Loucy (cell line): Measurements from ENCODE around the gene MYO5B.

Source experiments
- H2AFZ ChIP-seq: fragments of 200-600 bp; sonication (generic); 2 replicates; pipeline ENCODE4 v1.6.0; 2016; ENCODE audit warnings: antibody characterized with exemption, mild to moderate bottlenecking, low read length, moderate library complexity
- H3F3A ChIP-seq: fragments of 200-600 bp; 2 replicates; pipeline ENCODE4 v1.6.0; 2016; ENCODE audit warnings: antibody characterized with exemption, low read depth, mild to moderate bottlenecking
- H3K27me3 ChIP-seq: fragments of 200-600 bp; sonication (generic); 2 replicates; pipeline ENCODE4 v1.6.1; 2014; ENCODE audit warnings: low read length, mild to moderate bottlenecking; ENCODE audit not compliant: insufficient read depth, poor library complexity, severe bottlenecking
- H3K36me3 ChIP-seq: fragments of 200-600 bp; sonication (generic); 2 replicates; pipeline ENCODE4 v1.6.1; 2016; ENCODE audit warnings: low read length; ENCODE audit not compliant: insufficient read depth
- H3K4me1 ChIP-seq: fragments of 200-600 bp; sonication (generic); 2 replicates; pipeline ENCODE4 v1.5.1; 2014; ENCODE audit warnings: low read length, mild to moderate bottlenecking; ENCODE audit not compliant: insufficient read depth, poor library complexity, severe bottlenecking
- H3K4me2 ChIP-seq: fragments of 200-600 bp; sonication (generic); 2 replicates; pipeline ENCODE4 v1.6.0; 2014; ENCODE audit warnings: antibody characterized with exemption, low read length, low read depth, mild to moderate bottlenecking; ENCODE audit not compliant: poor library complexity, severe bottlenecking
- H3K4me3 ChIP-seq: fragments of 200-600 bp; sonication (generic); 2 replicates; pipeline ENCODE4 v1.5.1; 2014; ENCODE audit warnings: low read length, mild to moderate bottlenecking, mixed read lengths; ENCODE audit not compliant: poor library complexity, severe bottlenecking
- H3K79me2 ChIP-seq: fragments of 200-600 bp; sonication (generic); 2 replicates; pipeline ENCODE4 v1.6.1; 2014; ENCODE audit warnings: low read length; ENCODE audit not compliant: insufficient read depth
- H3K9ac ChIP-seq: fragments of 200-600 bp; sonication (generic); 2 replicates; pipeline ENCODE4 v1.6.0; 2014; ENCODE audit warnings: mild to moderate bottlenecking, low read depth, low read length, moderate library complexity; ENCODE audit not compliant: poor library complexity, severe bottlenecking
- H3K9me2 ChIP-seq: fragments of 200-600 bp; sonication (generic); replicated peaks from 2 replicates; pipeline ENCODE4 v1.6.1; 2016; ENCODE audit warnings: low read depth, low read length, mixed read lengths
- H3K9me3 ChIP-seq: fragments of 200-600 bp; sonication (generic); 2 replicates; pipeline ENCODE4 v1.6.1; 2014; ENCODE audit warnings: mild to moderate bottlenecking, antibody characterized with exemption, low read length, low read depth; ENCODE audit not compliant: insufficient read depth
- H4K20me1 ChIP-seq: fragments of 200-600 bp; sonication (generic); 2 replicates; pipeline ENCODE4 v1.6.0; 2014; ENCODE audit warnings: antibody characterized with exemption, low read length, mild to moderate bottlenecking; ENCODE audit not compliant: insufficient read depth, poor library complexity, severe bottlenecking
- EZH2phosphoT487 ChIP-seq: fragments of 200-600 bp; IDR thresholded peaks from 2 replicates; pipeline ENCODE4 v1.6.1; 2018; ENCODE audit warnings: antibody characterized with exemption, mild to moderate bottlenecking, moderate library complexity, borderline replicate concordance
- TF ChIP-seq, protein P1 (sequence below): fragments of 200-600 bp; sonication (generic); conservative IDR thresholded peaks from 2 replicates; pipeline ENCODE4 v1.5.1; 2014; ENCODE audit warnings: mild to moderate bottlenecking, antibody characterized with exemption, low read length

The MYO5B gene

DNA sequence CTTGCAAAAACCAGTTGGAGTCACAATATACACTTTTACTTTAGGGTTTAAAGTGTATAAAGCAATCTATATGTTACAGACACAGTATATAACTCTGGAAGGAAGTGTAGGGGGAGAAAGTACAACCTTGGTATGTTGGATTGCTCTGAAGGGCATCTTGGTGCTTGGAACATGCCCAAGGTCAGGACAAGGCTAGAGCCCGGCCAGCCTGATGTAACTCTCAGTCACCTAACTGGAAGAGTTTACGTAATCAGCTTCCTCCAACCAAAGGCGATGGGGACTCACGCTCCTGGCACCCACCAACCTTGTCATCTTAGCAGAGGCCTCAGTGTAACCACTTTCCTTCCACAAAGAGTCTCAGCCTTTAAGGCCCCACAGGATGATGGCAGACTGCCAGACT, 200.5 kb downstream of the MYO5B start:
- H3K4me3 ChIP-seq, result no peak overlapping the region
- no peak overlapping the region for H2AFZ ChIP-seq
- H3F3A ChIP-seq, result no peaks in the 10 kb centered on the region
- H3K4me2 ChIP-seq, result no peak overlapping the region
- no peaks in the 10 kb centered on the region for H4K20me1 ChIP-seq
- TF ChIP-seq EZH2phosphoT487, result no peak
- TF ChIP-seq, protein P1, sequence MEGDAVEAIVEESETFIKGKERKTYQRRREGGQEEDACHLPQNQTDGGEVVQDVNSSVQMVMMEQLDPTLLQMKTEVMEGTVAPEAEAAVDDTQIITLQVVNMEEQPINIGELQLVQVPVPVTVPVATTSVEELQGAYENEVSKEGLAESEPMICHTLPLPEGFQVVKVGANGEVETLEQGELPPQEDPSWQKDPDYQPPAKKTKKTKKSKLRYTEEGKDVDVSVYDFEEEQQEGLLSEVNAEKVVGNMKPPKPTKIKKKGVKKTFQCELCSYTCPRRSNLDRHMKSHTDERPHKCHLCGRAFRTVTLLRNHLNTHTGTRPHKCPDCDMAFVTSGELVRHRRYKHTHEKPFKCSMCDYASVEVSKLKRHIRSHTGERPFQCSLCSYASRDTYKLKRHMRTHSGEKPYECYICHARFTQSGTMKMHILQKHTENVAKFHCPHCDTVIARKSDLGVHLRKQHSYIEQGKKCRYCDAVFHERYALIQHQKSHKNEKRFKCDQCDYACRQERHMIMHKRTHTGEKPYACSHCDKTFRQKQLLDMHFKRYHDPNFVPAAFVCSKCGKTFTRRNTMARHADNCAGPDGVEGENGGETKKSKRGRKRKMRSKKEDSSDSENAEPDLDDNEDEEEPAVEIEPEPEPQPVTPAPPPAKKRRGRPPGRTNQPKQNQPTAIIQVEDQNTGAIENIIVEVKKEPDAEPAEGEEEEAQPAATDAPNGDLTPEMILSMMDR, result no peak
- H3K4me1 ChIP-seq, result peaks cover 12% of the 10 kb centered on the region
- H3K9me2 ChIP-seq, result no peaks in the 10 kb centered on the region
- H3K9ac ChIP-seq, result no peak overlapping the region
- no peaks in the 10 kb centered on the region for H3K79me2 ChIP-seq
- H3K27me3 ChIP-seq, result no peaks in the 10 kb centered on the region
- H3K36me3 ChIP-seq, result no peaks in the 10 kb centered on the region
- no peaks in the 10 kb centered on the region for H3K9me3 ChIP-seq

DNA sequence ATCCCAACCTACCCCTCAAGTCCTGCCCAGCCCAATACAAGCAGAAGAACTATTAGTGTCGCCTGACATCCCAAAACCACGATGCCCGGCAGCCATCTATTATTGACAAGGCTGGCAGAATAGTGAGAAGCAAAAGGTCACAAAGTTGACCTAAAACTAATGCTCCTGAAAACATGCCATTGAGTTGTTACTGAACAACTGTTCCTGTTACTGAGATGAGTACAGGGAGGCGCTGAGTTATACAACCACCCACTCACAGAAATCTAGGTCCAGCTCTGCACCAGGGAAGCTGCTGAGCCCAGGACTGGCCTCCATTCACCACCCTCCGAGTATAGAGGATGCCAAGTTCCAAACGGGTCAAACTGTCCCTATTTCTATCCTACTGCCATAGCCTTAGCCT, 201.6 kb downstream of the MYO5B start:
- H2AFZ ChIP-seq, result no peak overlapping the region
- no peaks in the 10 kb centered on the region for H3K27me3 ChIP-seq
- TF ChIP-seq, protein P1, result no peak
- no peak for TF ChIP-seq EZH2phosphoT487
- no peak overlapping the region for H3K9ac ChIP-seq
- no peaks in the 10 kb centered on the region for H3K9me3 ChIP-seq
- no peaks in the 10 kb centered on the region for H4K20me1 ChIP-seq
- no peaks in the 10 kb centered on the region for H3K36me3 ChIP-seq
- peaks cover 24% of the 10 kb centered on the region for H3K4me1 ChIP-seq
- no peaks in the 10 kb centered on the region for H3K9me2 ChIP-seq
- H3K4me2 ChIP-seq, result no peak overlapping the region
- H3F3A ChIP-seq, result no peaks in the 10 kb centered on the region
- H3K4me3 ChIP-seq, result no peak overlapping the region
- no peaks in the 10 kb centered on the region for H3K79me2 ChIP-seq

DNA sequence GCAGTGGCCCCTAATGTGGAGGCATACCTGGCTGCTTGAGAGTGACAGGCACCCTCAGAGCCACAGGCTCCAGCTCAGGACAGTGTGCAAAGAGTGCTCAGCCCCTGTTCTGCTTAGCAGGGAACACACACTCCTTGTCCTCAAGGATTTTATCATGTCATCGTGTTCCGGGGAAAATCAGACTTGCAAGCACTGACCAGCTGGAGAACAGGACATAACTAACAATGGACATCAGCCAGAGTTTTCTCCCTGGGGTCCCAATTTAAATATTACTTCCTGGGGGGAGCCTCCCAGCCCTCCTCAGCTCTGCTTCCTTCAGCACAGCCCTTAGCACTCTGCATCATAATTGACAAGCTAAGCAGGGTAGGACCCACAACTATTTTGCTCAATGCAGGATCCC, 206.2 kb downstream of the MYO5B start:
- no peak for TF ChIP-seq EZH2phosphoT487
- TF ChIP-seq, protein P1, result no peak
- no peaks in the 10 kb centered on the region for H3K79me2 ChIP-seq
- H3K36me3 ChIP-seq, result no peaks in the 10 kb centered on the region
- H2AFZ ChIP-seq, result no peak overlapping the region; the same call in 1 of the 2 replicates
- H3K9ac ChIP-seq, result peak overlapping the region; percentile 26
- no peaks in the 10 kb centered on the region for H3K27me3 ChIP-seq
- no peak overlapping the region for H3K4me3 ChIP-seq
- H3K9me3 ChIP-seq, result no peaks in the 10 kb centered on the region
- no peaks in the 10 kb centered on the region for H3K9me2 ChIP-seq
- peak overlapping the region; percentile 50 for H3K4me2 ChIP-seq
- H4K20me1 ChIP-seq, result no peaks in the 10 kb centered on the region
- peaks cover 41% of the 10 kb centered on the region for H3K4me1 ChIP-seq
- no peaks in the 10 kb centered on the region for H3F3A ChIP-seq
